GM18498 (cell line): ENCODE data around the gene RPA3.

Source experiments
- ATAC-seq: cut with Tn5 transposase; IDR thresholded peaks from one replicate; pipeline ENCODE4 v1.9.1; 2021; ENCODE audit warnings: mild to moderate bottlenecking, moderate library complexity; ENCODE audit not compliant: unreplicated experiment

The RPA3 gene

GRCh38 chr7:7654964-7655715 lies 63.3 kb downstream of the RPA3 start:
- ATAC-seq = no peak

- ATAC-seq = no peak
These were observed 64.7 kb downstream of the RPA3 start for GRCh38 chr7:7653593-7654187.

GRCh38 chr7:7652798-7653540 lies 65.4 kb downstream of the RPA3 start:
- ATAC-seq = no peak

- ATAC-seq = no peak
These were observed 66.9 kb downstream of the RPA3 start for GRCh38 chr7:7651479-7651878.

GRCh38 chr7:7650682-7651206 lies 67.7 kb downstream of the RPA3 start:
- ATAC-seq = no peak

GRCh38 chr7:7647495-7648036 lies 70.8 kb downstream of the RPA3 start:
- ATAC-seq = no peak

GRCh38 chr7:7642081-7642480 lies 76.3 kb downstream of the RPA3 start:
- ATAC-seq = no peak

- peak; percentile 11 for ATAC-seq
These were observed 77.2 kb downstream of the RPA3 start for GRCh38 chr7:7641129-7641663.

GRCh38 chr7:7640221-7641128 lies 77.9 kb downstream of the RPA3 start, which contains the start of gene UMAD1:
UMAD1 (plus strand) TSS chr7:7640752; CDS start chr7:7673372, 32,620 bp downstream.
- ATAC-seq = peak; percentile 98

- no peak for ATAC-seq
These were observed 78.6 kb downstream of the RPA3 start for GRCh38 chr7:7639847-7640220.

GRCh38 chr7:7639421-7639820 lies 79.0 kb downstream of the RPA3 start:
- no peak for ATAC-seq

- no peak for ATAC-seq
These were observed 87.6 kb downstream of the RPA3 start for GRCh38 chr7:7630626-7631329.

GRCh38 chr7:7628476-7628875 lies 89.9 kb downstream of the RPA3 start:
- no peak for ATAC-seq

- ATAC-seq = no peak
These were observed 97.7 kb downstream of the RPA3 start for GRCh38 chr7:7620644-7621210.

- no peak for ATAC-seq
These were observed 98.2 kb downstream of the RPA3 start for GRCh38 chr7:7620236-7620635.

- no peak for ATAC-seq
These were observed 100.0 kb downstream of the RPA3 start for GRCh38 chr7:7618410-7618809.

- ATAC-seq = no peak
These were observed 100.9 kb downstream of the RPA3 start for GRCh38 chr7:7617550-7617949.

GRCh38 chr7:7614018-7614741 lies 104.2 kb downstream of the RPA3 start:
- no peak for ATAC-seq
